ENCODE results near the gene SLC25A45.
"Not testable (repeated sequence)": the region's sequence is repeated elsewhere in the genome, so short reads cannot be mapped to it uniquely, and the experiment has no call there.

Gene SLC25A45

DNA sequence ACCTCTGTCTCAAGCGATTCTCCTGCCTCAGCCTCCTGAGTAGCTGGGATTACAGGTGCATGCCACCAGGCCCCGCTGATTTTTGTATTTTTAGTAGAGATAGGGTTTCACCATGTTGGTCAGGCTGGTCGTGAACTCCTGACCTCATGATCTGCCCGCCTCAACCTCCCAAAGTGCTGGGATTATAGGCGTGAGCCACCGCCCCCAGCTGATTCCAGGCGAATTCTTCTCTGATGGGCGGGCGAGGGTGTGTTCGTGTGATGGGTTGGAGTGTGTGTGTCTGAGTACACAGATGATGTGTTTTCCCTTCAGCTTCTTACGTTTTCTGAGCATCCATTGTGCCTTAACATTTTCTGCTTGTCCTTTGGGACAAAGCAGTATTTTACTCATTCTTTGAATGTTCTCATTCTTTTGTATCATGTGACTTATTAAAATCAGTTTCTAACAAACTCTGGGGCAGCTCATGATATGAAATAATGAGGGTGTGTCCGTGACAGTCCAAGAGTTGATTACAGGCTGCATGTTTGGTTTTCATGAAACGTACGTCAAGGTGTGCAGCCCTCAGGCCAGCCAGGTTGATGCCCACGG, 30.7 kb upstream of the SLC25A45 start:
- peaks cover 18% of the 10 kb centered on the region for H3K79me2 ChIP-seq (ENCODE audit: control insufficient read depth, insufficient read depth, low read length, unreplicated experiment)
- H2AFZ ChIP-seq (ENCODE audit: low read length, unreplicated experiment); H3K36me3 ChIP-seq (ENCODE audit: insufficient read depth, low read length); H3K4me3 ChIP-seq (ENCODE audit: low read depth, low read length); H3K27me3 ChIP-seq (ENCODE audit: insufficient read depth, low read length); H3K27ac ChIP-seq (ENCODE audit: low read depth, low read length): not testable (repeated sequence)
- peaks cover 18% of the 10 kb centered on the region for H3K4me1 ChIP-seq (ENCODE audit: control insufficient read depth, insufficient read depth, low read length, unreplicated experiment)

DNA sequence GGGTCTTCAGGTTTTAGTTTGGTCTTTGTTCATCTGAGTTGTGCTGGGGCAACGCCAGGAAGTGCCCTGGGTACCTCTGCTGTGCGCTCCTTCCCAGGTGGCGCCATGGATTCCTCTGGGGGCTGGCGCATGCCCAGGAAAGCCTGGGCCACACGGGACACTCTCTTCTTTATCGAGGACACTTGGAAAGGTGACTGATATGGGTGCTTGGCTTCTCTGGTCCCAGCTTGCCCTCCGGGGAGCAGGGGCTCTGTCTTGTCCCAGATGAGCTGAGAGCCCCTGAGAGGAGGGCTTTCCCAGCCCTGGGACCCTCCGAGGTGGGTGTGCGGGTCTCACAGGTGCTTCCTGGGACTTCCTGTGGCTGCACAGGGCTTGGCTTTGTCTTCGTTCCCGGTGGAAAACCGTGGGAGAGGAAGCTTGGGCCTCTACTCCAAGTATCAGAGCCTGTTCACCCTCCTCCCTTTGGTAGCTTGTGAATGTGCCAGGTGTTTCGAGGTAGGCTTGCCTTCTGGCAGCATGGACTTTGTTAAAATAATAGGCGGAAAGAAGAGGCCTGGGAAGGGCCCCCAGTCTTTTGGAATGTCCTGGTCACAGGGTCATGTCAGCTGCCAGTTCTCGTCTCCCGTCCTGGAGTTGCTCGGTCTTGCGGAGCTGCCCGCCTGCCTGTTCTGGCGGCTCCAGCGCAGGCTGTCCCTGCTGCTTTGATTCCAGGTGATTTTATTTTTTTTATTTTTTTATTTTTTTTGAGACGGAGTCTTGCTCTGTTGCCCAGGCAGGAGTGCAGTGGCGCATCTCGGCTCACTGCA, 30.0 kb upstream of the SLC25A45 start:
- Histone ChIP-seq H3K4me1 (ENCODE audit: control insufficient read depth, insufficient read depth, low read length, unreplicated experiment) (peaks cover 11% of the 10 kb centered on the region), H3K4me3 (ENCODE audit: low read depth, low read length) (no peak overlapping the region), H2AFZ (ENCODE audit: low read length, unreplicated experiment) (no peak overlapping the region), H3K27me3 (ENCODE audit: insufficient read depth, low read length) (no peaks in the 10 kb centered on the region), H3K27ac (ENCODE audit: low read depth, low read length) (no peak overlapping the region), H3K36me3 (ENCODE audit: insufficient read depth, low read length) (0 out of 2 replicates have a peak, but pooled peaks cover 7% of the 10 kb centered on the region), H3K79me2 (ENCODE audit: control insufficient read depth, insufficient read depth, low read length, unreplicated experiment) (peaks cover 11% of the 10 kb centered on the region)

DNA sequence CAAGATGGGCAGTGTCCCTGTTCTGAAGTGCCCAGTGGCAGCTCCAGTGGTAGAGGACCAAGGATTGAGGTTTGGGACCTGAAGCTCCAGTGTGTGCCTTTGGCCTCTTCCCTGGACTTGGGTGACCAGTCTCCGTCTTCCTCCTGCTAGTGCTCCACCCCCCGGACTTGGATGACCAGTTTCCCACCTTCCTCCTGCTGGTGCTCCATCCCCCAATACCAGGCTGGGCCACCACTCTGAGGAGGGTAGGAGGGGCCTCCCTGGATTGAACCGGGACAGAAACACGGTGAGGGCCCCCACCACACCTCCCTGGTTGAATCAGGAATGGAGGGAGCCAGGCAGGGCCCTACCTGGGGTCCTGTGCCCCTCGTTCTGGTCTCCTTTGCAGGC, 29.2 kb upstream of the SLC25A45 start:
- Histone ChIP-seq H3K4me3 (ENCODE audit: low read depth, low read length) (no peak overlapping the region), H3K36me3 (ENCODE audit: insufficient read depth, low read length) (0 out of 2 replicates have a peak, but pooled peaks cover 7% of the 10 kb centered on the region), H3K79me2 (ENCODE audit: control insufficient read depth, insufficient read depth, low read length, unreplicated experiment) (peaks cover 3% of the 10 kb centered on the region), H3K4me1 (ENCODE audit: control insufficient read depth, insufficient read depth, low read length, unreplicated experiment) (peaks cover 3% of the 10 kb centered on the region), H2AFZ (ENCODE audit: low read length, unreplicated experiment) (no peak overlapping the region), H3K27ac (ENCODE audit: low read depth, low read length) (no peak overlapping the region), H3K27me3 (ENCODE audit: insufficient read depth, low read length) (no peaks in the 10 kb centered on the region)

DNA sequence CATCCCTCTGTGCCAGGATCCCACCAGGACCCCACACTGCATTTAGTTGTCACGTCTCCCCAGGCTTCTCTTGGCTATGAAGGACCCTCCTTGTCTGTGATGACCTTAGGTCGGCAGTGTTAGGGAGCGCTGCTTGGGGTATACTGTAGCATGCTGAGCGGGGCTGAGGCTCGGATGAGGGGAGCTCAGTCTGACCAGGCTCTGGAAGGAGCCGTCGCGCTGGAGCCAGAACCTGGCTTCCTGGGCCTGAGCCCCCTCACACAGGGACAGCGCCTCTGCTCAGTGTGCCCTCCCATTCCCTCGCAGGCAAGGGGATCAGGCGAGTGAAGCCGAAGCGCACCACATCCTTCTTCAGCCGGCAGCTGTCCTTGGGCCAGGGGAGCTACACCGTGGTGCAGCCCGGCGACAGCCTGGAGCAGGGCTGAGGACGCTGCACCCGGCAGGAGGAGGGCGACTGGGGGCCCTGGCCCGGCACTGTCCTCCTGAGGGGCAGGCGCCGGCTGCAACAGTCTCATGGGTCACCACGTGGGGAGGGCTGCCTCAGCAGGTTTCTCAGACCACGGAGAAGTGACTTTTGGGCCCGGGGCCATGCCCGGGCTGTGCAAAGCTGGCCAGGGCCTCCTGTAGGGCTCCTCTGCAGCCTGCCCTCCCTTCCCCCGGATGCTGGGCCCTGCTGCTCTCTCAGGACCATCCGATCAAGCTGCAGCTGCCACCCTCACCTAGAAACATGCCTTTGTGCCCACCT, 28.7 kb upstream of the SLC25A45 start:
- no peaks in the 10 kb centered on the region for H3K4me1 ChIP-seq (ENCODE audit: control insufficient read depth, insufficient read depth, low read length, unreplicated experiment)
- H3K27ac ChIP-seq (ENCODE audit: low read depth, low read length), result no peak overlapping the region
- no peak overlapping the region for H2AFZ ChIP-seq (ENCODE audit: low read length, unreplicated experiment)
- H3K79me2 ChIP-seq (ENCODE audit: control insufficient read depth, insufficient read depth, low read length, unreplicated experiment), result no peaks in the 10 kb centered on the region
- H3K36me3 ChIP-seq (ENCODE audit: insufficient read depth, low read length), result 0 out of 2 replicates have a peak, but pooled peaks cover 7% of the 10 kb centered on the region
- no peaks in the 10 kb centered on the region for H3K27me3 ChIP-seq (ENCODE audit: insufficient read depth, low read length)
- H3K4me3 ChIP-seq (ENCODE audit: low read depth, low read length), result no peak overlapping the region

DNA sequence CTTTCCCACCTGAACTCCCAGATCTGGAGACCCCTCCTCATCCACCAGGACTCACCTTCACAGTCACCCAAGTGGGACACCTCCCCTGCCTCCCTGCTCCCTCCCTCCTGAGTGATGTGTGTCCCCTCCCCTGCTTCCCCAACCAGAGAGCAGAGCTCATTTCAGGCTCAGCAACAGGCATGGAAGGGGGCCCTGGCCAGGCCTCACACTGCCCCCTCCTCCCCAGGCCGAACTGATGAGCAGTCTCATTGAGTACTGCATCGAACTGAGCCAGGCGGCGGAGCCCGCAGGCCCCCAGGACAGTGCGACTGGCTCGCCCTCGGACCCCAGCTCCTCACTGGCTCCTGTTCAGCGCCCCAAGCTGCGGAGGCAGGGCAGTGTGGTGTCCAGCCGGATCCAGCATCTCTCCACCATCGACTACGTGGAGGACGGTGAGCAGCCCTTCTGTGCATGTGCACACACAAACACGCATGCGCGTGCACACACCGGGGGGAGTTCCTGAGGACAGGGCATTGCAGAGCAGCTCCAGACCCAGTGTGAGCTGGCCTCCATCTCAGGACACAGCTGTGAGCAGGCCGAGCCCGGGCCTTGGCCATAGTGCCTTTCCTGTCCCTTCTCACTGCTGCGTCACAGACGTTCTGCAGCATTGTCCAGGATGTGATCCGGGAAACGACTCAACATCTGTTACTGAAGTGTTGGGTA, 22.3 kb upstream of the SLC25A45 start:
- H3K36me3 ChIP-seq (ENCODE audit: insufficient read depth, low read length), result peaks cover 14% of the 10 kb centered on the region

DNA sequence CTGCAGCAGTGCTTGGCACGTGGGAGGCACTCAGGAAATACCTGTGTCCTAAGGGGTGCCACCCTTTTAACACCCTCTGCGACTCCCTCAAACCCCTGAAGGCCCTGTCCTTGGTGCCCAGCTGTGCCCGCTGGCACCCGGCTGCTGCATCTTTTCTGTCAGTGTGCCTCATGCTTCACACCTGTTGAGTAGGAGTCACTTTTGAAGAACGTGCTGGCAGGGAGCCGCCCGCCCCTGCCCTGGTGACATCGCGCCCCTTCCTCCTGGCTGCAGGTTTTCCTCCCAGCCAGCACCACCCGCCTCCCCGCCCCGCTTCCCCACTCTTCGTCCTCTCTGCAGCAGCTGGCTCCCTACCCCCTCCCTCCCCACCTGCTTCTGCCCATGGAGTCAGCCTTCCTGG, 21.8 kb upstream of the SLC25A45 start:
- Histone ChIP-seq H3K27ac (ENCODE audit: low read depth, low read length) (no peak overlapping the region), H3K4me1 (ENCODE audit: control insufficient read depth, insufficient read depth, low read length, unreplicated experiment) (no peaks in the 10 kb centered on the region)

More for the DNA sequence above, 22.3 kb upstream of the SLC25A45 start:
- no peaks in the 10 kb centered on the region for H3K27me3 ChIP-seq (ENCODE audit: insufficient read depth, low read length)
- no peaks in the 10 kb centered on the region for H3K4me1 ChIP-seq (ENCODE audit: control insufficient read depth, insufficient read depth, low read length, unreplicated experiment)
- H2AFZ ChIP-seq (ENCODE audit: low read length, unreplicated experiment), result no peak overlapping the region
- H3K79me2 ChIP-seq (ENCODE audit: control insufficient read depth, insufficient read depth, low read length, unreplicated experiment), result no peaks in the 10 kb centered on the region
- no peak overlapping the region for H3K27ac ChIP-seq (ENCODE audit: low read depth, low read length)
- no peak overlapping the region for H3K4me3 ChIP-seq (ENCODE audit: low read depth, low read length)

DNA sequence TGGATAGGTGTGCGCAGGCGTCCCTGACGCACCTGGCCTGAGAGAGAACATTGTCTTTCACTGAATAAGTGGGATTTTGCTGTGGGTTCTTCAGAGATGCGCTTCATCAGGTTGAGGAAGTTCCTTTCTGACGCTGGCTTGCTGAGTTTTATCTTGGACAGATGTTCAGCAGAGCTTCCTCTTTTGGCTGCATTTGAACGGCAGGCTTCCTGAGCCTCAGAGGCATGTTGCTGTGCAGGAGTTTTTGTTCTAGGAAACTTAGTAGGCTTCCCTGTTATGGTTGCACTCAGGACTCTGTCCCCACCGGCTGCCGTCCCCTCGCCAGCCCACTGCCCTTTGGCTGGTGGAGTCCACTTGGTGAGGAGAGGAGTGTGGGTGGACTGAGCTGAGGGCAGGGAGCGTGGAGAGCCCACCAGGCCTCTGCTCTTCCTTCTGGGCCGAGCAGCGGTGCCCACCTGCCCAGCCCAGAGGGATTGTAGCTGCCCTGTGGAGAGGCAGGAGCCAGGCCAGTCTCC, 21.2 kb upstream of the SLC25A45 start:
- peaks cover 8% of the 10 kb centered on the region for H3K36me3 ChIP-seq (ENCODE audit: insufficient read depth, low read length)
- H3K27me3 ChIP-seq (ENCODE audit: insufficient read depth, low read length), result no peaks in the 10 kb centered on the region
- H3K4me1 ChIP-seq (ENCODE audit: control insufficient read depth, insufficient read depth, low read length, unreplicated experiment), result no peaks in the 10 kb centered on the region
- no peak overlapping the region for H3K27ac ChIP-seq (ENCODE audit: low read depth, low read length)
- H3K79me2 ChIP-seq (ENCODE audit: control insufficient read depth, insufficient read depth, low read length, unreplicated experiment), result no peaks in the 10 kb centered on the region
- H3K4me3 ChIP-seq (ENCODE audit: low read depth, low read length), result no peak overlapping the region
- no peak overlapping the region for H2AFZ ChIP-seq (ENCODE audit: low read length, unreplicated experiment)

More for the DNA sequence above, 21.8 kb upstream of the SLC25A45 start:
- Histone ChIP-seq H3K4me3 (ENCODE audit: low read depth, low read length) (no peak overlapping the region), H2AFZ (ENCODE audit: low read length, unreplicated experiment) (no peak overlapping the region), H3K27me3 (ENCODE audit: insufficient read depth, low read length) (no peaks in the 10 kb centered on the region), H3K36me3 (ENCODE audit: insufficient read depth, low read length) (peaks cover 11% of the 10 kb centered on the region), H3K79me2 (ENCODE audit: control insufficient read depth, insufficient read depth, low read length, unreplicated experiment) (no peaks in the 10 kb centered on the region)

DNA sequence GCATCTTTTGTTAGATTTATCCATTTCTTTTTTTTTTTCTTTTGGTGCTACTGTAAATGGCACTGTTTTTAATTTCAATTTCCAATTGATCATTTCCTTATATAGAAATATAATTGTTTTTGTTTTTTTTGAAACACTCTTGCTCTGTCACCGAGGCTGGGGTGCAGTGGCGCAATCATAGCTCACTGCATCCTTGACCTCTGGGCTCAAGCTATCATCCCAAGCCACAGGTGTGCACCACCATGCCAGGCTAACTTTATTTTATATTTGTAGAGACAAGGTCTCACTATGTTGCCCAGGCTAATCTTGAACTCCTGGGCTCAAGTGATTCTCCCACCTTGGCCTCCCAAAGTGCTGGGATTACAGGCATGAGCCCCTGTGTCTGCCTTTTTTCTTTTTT, 20.3 kb upstream of the SLC25A45 start:
- H3K4me3 ChIP-seq (ENCODE audit: low read depth, low read length), result no peak overlapping the region
- H2AFZ ChIP-seq (ENCODE audit: low read length, unreplicated experiment), result no peak overlapping the region
- H3K4me1 ChIP-seq (ENCODE audit: control insufficient read depth, insufficient read depth, low read length, unreplicated experiment), result no peaks in the 10 kb centered on the region
- no peaks in the 10 kb centered on the region for H3K27me3 ChIP-seq (ENCODE audit: insufficient read depth, low read length)
- H3K79me2 ChIP-seq (ENCODE audit: control insufficient read depth, insufficient read depth, low read length, unreplicated experiment), result no peaks in the 10 kb centered on the region
- H3K36me3 ChIP-seq (ENCODE audit: insufficient read depth, low read length), result peaks cover 7% of the 10 kb centered on the region
- H3K27ac ChIP-seq (ENCODE audit: low read depth, low read length), result no peak overlapping the region

DNA sequence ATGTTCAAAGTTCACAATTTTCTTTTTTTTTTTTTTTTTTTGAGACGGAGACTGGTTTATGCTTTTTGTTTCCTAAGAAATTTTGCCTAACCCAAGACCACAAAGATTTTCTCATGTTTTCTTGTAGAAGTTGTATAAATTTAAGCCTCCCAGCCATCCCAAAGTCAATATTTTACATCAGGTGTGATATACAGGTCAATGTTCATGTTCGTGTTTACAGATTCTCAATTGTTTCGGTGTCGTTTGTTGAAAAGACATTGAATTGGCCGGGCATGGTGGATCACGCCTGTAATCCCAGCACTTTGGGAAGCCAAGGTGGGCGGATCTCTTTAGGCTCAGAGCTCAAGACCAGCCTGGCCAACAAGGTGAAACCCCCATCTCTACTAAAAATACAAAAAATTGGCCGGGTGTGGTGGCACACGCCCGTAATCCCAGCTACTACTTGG, 19.4 kb upstream of the SLC25A45 start:
- Histone ChIP-seq H3K4me1 (ENCODE audit: control insufficient read depth, insufficient read depth, low read length, unreplicated experiment) (no peaks in the 10 kb centered on the region), H3K79me2 (ENCODE audit: control insufficient read depth, insufficient read depth, low read length, unreplicated experiment) (no peaks in the 10 kb centered on the region), H3K27me3 (ENCODE audit: insufficient read depth, low read length) (no peaks in the 10 kb centered on the region), H2AFZ (ENCODE audit: low read length, unreplicated experiment) (no peak overlapping the region), H3K27ac (ENCODE audit: low read depth, low read length) (no peak overlapping the region), H3K4me3 (ENCODE audit: low read depth, low read length) (no peak overlapping the region), H3K36me3 (ENCODE audit: insufficient read depth, low read length) (peaks cover 7% of the 10 kb centered on the region)

Data from ACC112 (cell line).